ENCODE results near the gene CRHR2. TPM values are rescaled to one million over a fixed set of nuclear protein-coding genes. Genes with fewer than 3 reads are reported as not detected.

The CRHR2 gene
- total RNA-seq, 1 experiment from 2014 or later = 0.22 TPM

- Mint-ChIP-seq H3K4me1 (no peaks in the 10 kb centered on the region), H3K9me3 (no peaks in the 10 kb centered on the region), H3K27me3 (ENCODE audit: low read depth) (no peaks in the 10 kb centered on the region), H3K27ac (no peak overlapping the region), H3K36me3 (peaks cover 80% of the 10 kb centered on the region), H3K4me3 (no peak overlapping the region)
- TF ChIP-seq NR1H2 (CRISPR knock-in tag; IDR thresholded peaks at IDR 0.05) (no peak), CDX4 (CRISPR knock-in tag; IDR thresholded peaks at IDR 0.05; ENCODE audit: borderline replicate concordance) (no peak), CREB1 (CRISPR knock-in tag; IDR thresholded peaks at IDR 0.05) (no peak), ETV6 (CRISPR knock-in tag; IDR thresholded peaks at IDR 0.05) (no peak), TCF7 (CRISPR knock-in tag; IDR thresholded peaks at IDR 0.05; ENCODE audit: low read depth) (no peak), MYBL2 (CRISPR knock-in tag; IDR thresholded peaks at IDR 0.05) (no peak), ZNF263 (CRISPR knock-in tag; IDR thresholded peaks at IDR 0.05; ENCODE audit: low read depth) (no peak), ARID4B (CRISPR knock-in tag; IDR thresholded peaks at IDR 0.05; ENCODE audit: borderline replicate concordance) (no peak), ZNF512 (CRISPR knock-in tag; IDR thresholded peaks at IDR 0.05; ENCODE audit: borderline replicate concordance) (no peak)
- ChIA-PET CTCF (no interaction called here), POLR2A (no interaction called here)
- DNase-seq (ENCODE audit: low spot score) (no peak), ATAC-seq (no peak)
These were observed 51.3 kb downstream of the CRHR2 start for GRCh38 chr7:30630986-30631385.

GRCh38 chr7:30627026-30627425 lies 55.2 kb downstream of the CRHR2 start:
- no peaks in the 10 kb centered on the region for H3K27me3 Mint-ChIP-seq (ENCODE audit: low read depth)
- no peaks in the 10 kb centered on the region for H3K4me1 Mint-ChIP-seq
- CTCF ChIA-PET = no interaction called here
- no peak overlapping the region for H3K4me3 Mint-ChIP-seq
- POLR2A ChIA-PET = no interaction called here
- H3K36me3 Mint-ChIP-seq = peaks cover 76% of the 10 kb centered on the region
- no peak overlapping the region for H3K27ac Mint-ChIP-seq
- ATAC-seq (no peak), DNase-seq (ENCODE audit: low spot score) (no peak)
- H3K9me3 Mint-ChIP-seq = no peaks in the 10 kb centered on the region
- no peak for TF ChIP-seq ELF4 (CRISPR knock-in tag; IDR thresholded peaks at IDR 0.05; ENCODE audit: low read depth)
- TF ChIP-seq RORB (CRISPR knock-in tag; IDR thresholded peaks at IDR 0.05) = no peak
- no peak for TF ChIP-seq NFYB (CRISPR knock-in tag; conservative IDR thresholded peaks at IDR 0.05; ENCODE audit: low read depth)
- TF ChIP-seq NR3C1 (CRISPR knock-in tag; conservative IDR thresholded peaks at IDR 0.05; ENCODE audit: low read depth) = no peak
- no peak for TF ChIP-seq ZNF219 (CRISPR knock-in tag; IDR thresholded peaks at IDR 0.05; ENCODE audit: borderline replicate concordance)
- no peak for TF ChIP-seq E2F5 (CRISPR knock-in tag; IDR thresholded peaks at IDR 0.05)
- no peak for TF ChIP-seq ZSCAN18 (CRISPR knock-in tag; IDR thresholded peaks at IDR 0.05)
- TF ChIP-seq ZNF232 (CRISPR knock-in tag; IDR thresholded peaks at IDR 0.05) = no peak
- no peak for TF ChIP-seq ZNF425 (CRISPR knock-in tag; conservative IDR thresholded peaks at IDR 0.05)
- TF ChIP-seq GTF2I (CRISPR knock-in tag; conservative IDR thresholded peaks at IDR 0.05) = no peak
- no peak for TF ChIP-seq SP1 (CRISPR knock-in tag; conservative IDR thresholded peaks at IDR 0.05)
